Regular cardiac myocyte (primary cell): ENCODE measurements around the gene HADHA. TPM values are rescaled to one million over a fixed set of nuclear protein-coding genes. Genes with fewer than 3 reads are reported as not detected.

Source experiments
- total RNA-seq: library from RNA; depleted of rRNA; stranded (reverse); fragments of >200 nt; gene quantifications from 2 replicates; pipeline ENCODE4 v1.2.3, GENCODE V29; 2014

The HADHA gene
- 135 and 136 TPM in 2 replicates for total RNA-seq

GRCh38 chr2:26244309-26245230 is at the start of gene HADHA, which contains the start of gene HADHB:
Gene HADHA, minus strand, starts transcription at chr2:26244632. Its CDS starts 36 bp downstream, at chr2:26244596.
Gene HADHB, plus strand, starts transcription at chr2:26244939. Its CDS starts 9,316 bp downstream, at chr2:26254255.

GRCh38 chr2:26172871-26173775 is 71.3 kb downstream of the HADHA start, which contains the start of gene GAREM2:
Gene GAREM2, plus strand, starts transcription at chr2:26173088. Its CDS starts 133 bp downstream, at chr2:26173221.

Other genes with a start within 250 kb of the HADHA start
- 81.2 and 167 TPM in 2 replicates for gene RAB10, start 210.5 kb downstream of the HADHA start, total RNA-seq
- 0.58 and 1.4 TPM in 2 replicates for gene GAREM2, start 71.5 kb downstream of the HADHA start, total RNA-seq
- gene HADHB, start 307 bp upstream of the HADHA start, total RNA-seq, result 79.8 and 104 TPM in 2 replicates
- gene SELENOI, start 101.5 kb upstream of the HADHA start, total RNA-seq, result 19.7 and 32.2 TPM in 2 replicates
- gene ADGRF3, start 102.2 kb upstream of the HADHA start, total RNA-seq, result under 0.01 TPM in 2 replicates
- gene DRC1, start 157.3 kb upstream of the HADHA start, total RNA-seq, result under 0.01 TPM in 1 of 2 replicates, not detected in the other
- 0.19 and 0.28 TPM in 2 replicates for gene OTOF, start 233.5 kb upstream of the HADHA start, total RNA-seq